GM23248 (cell line): ENCODE data around the gene GRAMD1B. TPM values are rescaled to one million over a fixed set of nuclear protein-coding genes. Genes with fewer than 3 reads are reported as not detected.
A peak's percentile ranks its signal among the peaks of the same experiment; 100 is the strongest.

Experiments
- DNase-seq: peaks from one replicate; pipeline ENCODE4 v3.0.0-alpha.2; 2015
- H2AFZ ChIP-seq: fragments of 200-600 bp; sonication (generic); 2 replicates; pipeline ENCODE4 v1.6.1; 2016; ENCODE audit warnings: antibody characterized with exemption
- H3F3A ChIP-seq: fragments of 200-600 bp; sonication (generic); 2 replicates; pipeline ENCODE4 v1.6.1; 2016; ENCODE audit warnings: mild to moderate bottlenecking, antibody characterized with exemption, mixed run types; ENCODE audit not compliant: insufficient read depth
- H3K27ac ChIP-seq: fragments of 200-600 bp; sonication (generic); 2 replicates; pipeline ENCODE4 v1.5.1; 2016; ENCODE audit warnings: mild to moderate bottlenecking
- H3K27me3 ChIP-seq: fragments of 200-600 bp; sonication (generic); replicated peaks from 2 replicates; pipeline ENCODE4 v1.6.1; 2016; ENCODE audit warnings: mild to moderate bottlenecking; ENCODE audit not compliant: insufficient read depth
- H3K36me3 ChIP-seq: fragments of 200-600 bp; sonication (generic); 2 replicates; pipeline ENCODE4 v1.6.1; 2016; ENCODE audit warnings: low read depth, mild to moderate bottlenecking
- H3K4me1 ChIP-seq: fragments of 200-600 bp; sonication (generic); 2 replicates; pipeline ENCODE4 v1.6.1; 2016; ENCODE audit warnings: mild to moderate bottlenecking; ENCODE audit not compliant: insufficient read depth
- H3K4me2 ChIP-seq: fragments of 200-600 bp; sonication (generic); one replicate; pipeline ENCODE4 v1.6.1; 2016; ENCODE audit warnings: mild to moderate bottlenecking; ENCODE audit not compliant: unreplicated experiment
- H3K4me3 ChIP-seq: fragments of 200-600 bp; sonication (generic); 2 replicates; pipeline ENCODE4 v1.5.1; 2016; ENCODE audit warnings: mild to moderate bottlenecking
- H3K79me2 ChIP-seq: fragments of 200-600 bp; sonication (generic); 2 replicates; pipeline ENCODE4 v1.6.1; 2016; ENCODE audit warnings: mild to moderate bottlenecking; ENCODE audit not compliant: insufficient read depth
- H3K9ac ChIP-seq: fragments of 200-600 bp; sonication (generic); 2 replicates; pipeline ENCODE4 v1.6.1; 2016; ENCODE audit warnings: mild to moderate bottlenecking
- H3K9me2 ChIP-seq: fragments of 200-600 bp; sonication (generic); 2 replicates; pipeline ENCODE4 v1.6.1; 2016; ENCODE audit warnings: mixed run types, mild to moderate bottlenecking, moderate library complexity; ENCODE audit not compliant: insufficient read depth
- H3K9me3 ChIP-seq: fragments of 200-600 bp; sonication (generic); one replicate; pipeline ENCODE4 v1.6.1; 2017; ENCODE audit warnings: low read depth
- H4K20me1 ChIP-seq: fragments of 200-600 bp; sonication (generic); 2 replicates; pipeline ENCODE4 v1.6.0; 2016; ENCODE audit not compliant: insufficient read depth
- EZH2 ChIP-seq: fragments of 200-600 bp; sonication (generic); IDR thresholded peaks from 2 replicates; pipeline ENCODE4 v1.6.1; 2018; ENCODE audit warnings: antibody characterized with exemption, mild to moderate bottlenecking; ENCODE audit not compliant: insufficient read depth, poor library complexity, severe bottlenecking
- EZH2phosphoT487 ChIP-seq: fragments of 200-600 bp; sonication (generic); IDR thresholded peaks from 2 replicates; pipeline ENCODE4 v1.6.1; 2018; ENCODE audit warnings: antibody characterized with exemption, moderate library complexity, mild to moderate bottlenecking, low read depth; ENCODE audit not compliant: insufficient read depth
- WGBS, 2 experiments: methylation state at CpG; one replicate each; pipeline ENCODE4 v1.1.6; 2015 to 2017; ENCODE audit warnings: low lambda C conversion rate in 2 of 2, low coverage in 1 of 2; ENCODE audit errors: missing lambda C conversion rate in 2 of 2; 5-methylcytosine and 5-hydroxymethylcytosine counted together
- in situ Hi-C: fragments of 300-500 bp; cut with MboI; formaldehyde crosslinking; loops from 2 replicates; pipeline ENCODE4 v1.15.0; 2020
- polyA plus RNA-seq: library from polyadenylated mRNA; unstranded; fragments of >200 nt; fragmentation: Nextera tagmentation; extraction: Ambion mirVana; gene quantifications from 2 replicates; pipeline ENCODE4 v1.2.1, GENCODE V29; 2016
- total RNA-seq: library from RNA; depleted of rRNA; stranded (reverse); fragments of >200 nt; shearing (Covaris generic); gene quantifications from 2 replicates; pipeline ENCODE4 v1.2.3, GENCODE V29; 2014

GRAMD1B gene
- total and polyA plus RNA-seq, 2 experiments from 2014 or later = 4.1 to 14.8 TPM

DNA sequence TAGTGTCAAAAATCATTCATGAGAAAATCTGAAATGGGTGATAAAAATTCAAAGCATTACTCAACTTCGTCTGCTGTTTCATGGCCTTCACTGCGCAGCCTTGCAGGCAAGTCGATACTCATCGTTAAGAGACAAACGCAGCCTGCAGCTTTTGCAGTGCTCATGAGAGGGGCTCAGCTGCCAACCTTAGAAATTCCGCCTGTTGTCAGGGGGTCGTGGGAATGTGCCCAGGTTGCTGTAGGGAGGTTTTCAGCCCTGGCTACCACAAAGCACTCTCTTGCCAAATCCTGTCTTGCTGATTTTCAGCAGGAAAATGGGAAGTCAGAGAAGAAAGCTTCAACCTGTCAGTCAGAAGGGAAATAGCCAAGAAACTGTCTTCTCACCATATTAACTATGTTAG lies 25.4 kb upstream of the GRAMD1B start:
- Histone ChIP-seq H3K9me2 (no peaks in the 10 kb centered on the region), H3K9ac (no peak overlapping the region), H3K4me2 (no peak overlapping the region), H3K4me3 (no peak overlapping the region), H3K27ac (no peak overlapping the region), H4K20me1 (no peaks in the 10 kb centered on the region), H3K4me1 (no peaks in the 10 kb centered on the region), H3K36me3 (no peaks in the 10 kb centered on the region), H3K79me2 (no peaks in the 10 kb centered on the region), H2AFZ (no peak overlapping the region), H3F3A (no peaks in the 10 kb centered on the region), H3K27me3 (no peaks in the 10 kb centered on the region), H3K9me3 (no peaks in the 10 kb centered on the region)
- no peak for TF ChIP-seq EZH2phosphoT487
- TF ChIP-seq EZH2 = no peak
- WGBS, 2 experiments = 69 to 75% methylated on average over 7 of the region's 7 CpGs
- in situ Hi-C loops = loop anchor here (5.0 kb wide), 1 partner anchor 73 kb away; no protein-coding TSS in a partner anchor
- DNase-seq = no peak

DNA sequence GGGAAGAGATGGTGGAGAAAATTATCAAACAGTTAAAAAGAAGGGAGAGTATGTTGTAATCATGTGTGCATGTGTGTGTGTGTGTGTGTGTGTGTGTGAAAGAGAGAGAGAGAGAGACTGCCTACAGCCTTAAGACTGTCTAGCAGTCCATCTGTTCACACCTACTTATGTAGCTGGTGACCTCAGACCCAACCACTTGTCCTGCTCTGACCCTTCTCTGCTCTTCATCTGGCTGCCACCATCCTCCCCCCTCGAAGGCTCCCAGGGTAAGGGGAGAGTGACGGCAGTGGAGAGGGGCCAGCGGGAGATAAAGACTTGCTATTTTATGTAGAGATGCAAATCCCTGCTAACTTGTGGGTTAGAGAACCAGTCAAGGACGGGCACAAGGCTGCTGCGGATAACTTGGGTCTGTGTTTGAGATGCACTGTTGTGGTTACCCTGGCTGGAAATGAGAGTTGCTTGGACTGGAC lies 24.9 kb upstream of the GRAMD1B start:
- Histone ChIP-seq H2AFZ (no peak overlapping the region), H3K27me3 (no peaks in the 10 kb centered on the region), H3K9ac (no peak overlapping the region), H4K20me1 (no peaks in the 10 kb centered on the region), H3K4me3 (no peak overlapping the region), H3K4me1 (no peaks in the 10 kb centered on the region), H3K9me2 (no peaks in the 10 kb centered on the region), H3K27ac (no peak overlapping the region), H3K36me3 (no peaks in the 10 kb centered on the region), H3K79me2 (no peaks in the 10 kb centered on the region), H3K4me2 (no peak overlapping the region), H3F3A (no peaks in the 10 kb centered on the region), H3K9me3 (no peaks in the 10 kb centered on the region)
- TF ChIP-seq EZH2phosphoT487 = no peak
- no peak for TF ChIP-seq EZH2
- 58 to 62% methylated on average over 5 of the region's 5 CpGs for WGBS, 2 experiments
- in situ Hi-C loops = loop anchor here (5.0 kb wide), 1 partner anchor 72 kb away; no protein-coding TSS in a partner anchor
- no peak for DNase-seq

- H3F3A ChIP-seq = no peaks in the 10 kb centered on the region
- H3K9me2 ChIP-seq = no peaks in the 10 kb centered on the region
- no peak for DNase-seq
- 67 to 71% methylated on average over 3 to 4 of the region's 4 CpGs for WGBS, 2 experiments
- in situ Hi-C loops = loop anchor here (5.0 kb wide), 1 partner anchor 71 kb away; no protein-coding TSS in a partner anchor
- H3K9me3 ChIP-seq = no peaks in the 10 kb centered on the region
- TF ChIP-seq EZH2phosphoT487 = no peak
- TF ChIP-seq EZH2 = no peak
- no peaks in the 10 kb centered on the region for H4K20me1 ChIP-seq
- no peaks in the 10 kb centered on the region for H3K36me3 ChIP-seq
- no peak overlapping the region for H3K9ac ChIP-seq
- no peaks in the 10 kb centered on the region for H3K27me3 ChIP-seq
- H3K27ac ChIP-seq = no peak overlapping the region
- no peaks in the 10 kb centered on the region for H3K79me2 ChIP-seq
- H2AFZ ChIP-seq = no peak overlapping the region
- H3K4me2 ChIP-seq = peak overlapping the region; percentile 57
- no peak overlapping the region for H3K4me3 ChIP-seq
- no peaks in the 10 kb centered on the region for H3K4me1 ChIP-seq
Observed at GRCh38 chr11:123406441-123407129, 23.5 kb upstream of the GRAMD1B start.

- WGBS, 2 experiments = 3% methylated on average over 7 of the region's 7 CpGs
- no peaks in the 10 kb centered on the region for H3K9me2 ChIP-seq
- H3K36me3 ChIP-seq = no peaks in the 10 kb centered on the region
- H3F3A ChIP-seq = no peaks in the 10 kb centered on the region
- no peaks in the 10 kb centered on the region for H3K79me2 ChIP-seq
- no peaks in the 10 kb centered on the region for H3K27me3 ChIP-seq
- in situ Hi-C loops = loop anchor here (5.0 kb wide), 1 partner anchor 70 kb away; no protein-coding TSS in a partner anchor
- H2AFZ ChIP-seq = peak overlapping the region; percentile 47
- no peak overlapping the region for H3K9ac ChIP-seq
- peak overlapping the region; percentile 43 for H3K4me3 ChIP-seq
- H3K4me2 ChIP-seq = peak overlapping the region; percentile 57
- no peaks in the 10 kb centered on the region for H3K4me1 ChIP-seq
- H3K27ac ChIP-seq = no peak overlapping the region
- no peaks in the 10 kb centered on the region for H4K20me1 ChIP-seq
- TF ChIP-seq EZH2 = no peak
- no peak for TF ChIP-seq EZH2phosphoT487
- H3K9me3 ChIP-seq = no peaks in the 10 kb centered on the region
- DNase-seq = peak; percentile 81
Observed at GRCh38 chr11:123407130-123407995, 22.7 kb upstream of the GRAMD1B start.
